Esophagus squamous epithelium (tissue), 5 donors: ENCODE measurements around the gene TMEM184A. TPM values are rescaled to one million over a fixed set of nuclear protein-coding genes. Genes with fewer than 3 reads are reported as not detected.

ENCODE experiments used
- DNase-seq: peaks from one replicate; lab custom pipeline; 2025; lab: John Stamatoyannopoulos, UW
- H3K27ac ChIP-seq, 4 donors: fragments of 200-600 bp; sonication (generic); one replicate each; pipeline ENCODE4 v1.5.1; 2016 to 2019; ENCODE audit warnings: mild to moderate bottlenecking in 1 of 4
- H3K27me3 ChIP-seq, 4 donors: fragments of 200-600 bp; sonication (generic); 1 replicate in 3 of 4; 2 replicates in 1 of 4; pipeline versions ENCODE4 v1.5.1 to v1.6.0; 2017 to 2021; ENCODE audit warnings: antibody characterized with exemption in 1 of 4
- H3K36me3 ChIP-seq, 3 donors: fragments of 200-600 bp; sonication (generic); one replicate each; pipeline ENCODE4 v1.5.1; 2016 to 2019
- H3K4me1 ChIP-seq, 3 donors: fragments of 200-600 bp; sonication (generic); one replicate each; pipeline ENCODE4 v1.5.1; 2017 to 2019
- H3K4me3 ChIP-seq, 4 donors: fragments of 200-600 bp; sonication (generic); 1 replicate in 3 of 4; 2 replicates in 1 of 4; pipeline ENCODE4 v1.5.1; 2016 to 2019; ENCODE audit warnings: mild to moderate bottlenecking in 2 of 4, moderate library complexity in 1 of 4
- H3K9me3 ChIP-seq, 3 donors: fragments of 200-600 bp; sonication (generic); one replicate each; pipeline ENCODE4 v1.5.1; 2016 to 2019
- CTCF ChIP-seq, 6 experiments: fragments of 450-650 bp in 4 of 6; fragments of 200-600 bp in 2 of 6; sonication (generic) in 2 of 6; IDR thresholded peaks; one replicate each; pipeline ENCODE4 v1.5.1; 2016 to 2019; ENCODE audit warnings: antibody characterized with exemption in 6 of 6, mild to moderate bottlenecking in 4 of 6, moderate library complexity in 4 of 6
- POLR2A ChIP-seq, 4 donors: fragments of 450-650 bp; IDR thresholded peaks; one replicate each; pipeline ENCODE4 v1.6.1; 2017; ENCODE audit warnings: antibody characterized with exemption in 4 of 4, mild to moderate bottlenecking in 4 of 4, moderate library complexity in 3 of 4
- WGBS, 2 donors: methylation state at CpG; one replicate each; pipeline ENCODE4 v1.1.5; 2018; 5-methylcytosine and 5-hydroxymethylcytosine counted together
- intact Hi-C: fragments of 100-400 bp; cut with DNase I; formaldehyde crosslinking; loops from one replicate; pipeline ENCODE4 v1.15.0; 2022
- total RNA-seq, 4 donors: library from RNA; depleted of rRNA; stranded (reverse); fragments of >200 nt; gene quantifications; one replicate each; pipeline ENCODE4 v1.1.0, GENCODE V29; 2016
- donor health status: DM: yes; HTN: yes; CAD: no.

The TMEM184A gene
- total RNA-seq, 4 donors from 2014 or later = 56.7 to 204 (median 98.9) TPM

- Histone ChIP-seq H3K9me3 (no peaks in the 10 kb centered on the region), H3K27ac (peak overlapping the region; percentile 93 to 98 (median 97)), H3K36me3 (peaks cover 0 to 27% (median 0%) of the 10 kb centered on the region in 3 donors), H3K4me3 (peak overlapping the region in 3 of 4 donors; percentile 12 to 83 (median 83)), H3K4me1 (peaks cover 32 to 77% (median 47%) of the 10 kb centered on the region in 3 donors), H3K27me3 (no peaks in the 10 kb centered on the region)
- 35 to 49% methylated on average over 6 to 15 of the region's 17 CpGs for WGBS, 2 donors
- TF ChIP-seq CTCF (IDR thresholded peaks at IDR 0.05) (no peak), POLR2A (IDR thresholded peaks at IDR 0.05) (peak in 2 of 4 donors; percentile 5 to 14)
- DNase-seq = no peak
- intact Hi-C loops = no loop called here
These were observed 12.0 kb upstream of the TMEM184A start for GRCh38 chr7:1567896-1568510.

- TF ChIP-seq POLR2A (IDR thresholded peaks at IDR 0.05) = peak in 1 of 4 donors; percentile 19
- no peak for TF ChIP-seq CTCF (IDR thresholded peaks at IDR 0.05)
- Histone ChIP-seq H3K27me3 (no peaks in the 10 kb centered on the region), H3K36me3 (peaks cover 0 to 27% (median 0%) of the 10 kb centered on the region in 3 donors), H3K27ac (peak overlapping the region; percentile 93 to 98 (median 97)), H3K4me1 (peaks cover 32 to 77% (median 47%) of the 10 kb centered on the region in 3 donors), H3K9me3 (no peaks in the 10 kb centered on the region), H3K4me3 (peak overlapping the region in 3 of 4 donors; percentile 32 to 83 (median 83))
- DNase-seq = no peak
- WGBS, 2 donors = 35 to 53% methylated on average over 15 to 18 of the region's 26 CpGs
- intact Hi-C loops = no loop called here
These were observed 11.2 kb upstream of the TMEM184A start for GRCh38 chr7:1567049-1567771.

GRCh38 chr7:1566687-1567048 lies 10.7 kb upstream of the TMEM184A start:
- intact Hi-C loops = no loop called here
- H3K36me3 ChIP-seq = peaks cover 0 to 27% (median 0%) of the 10 kb centered on the region in 3 donors
- no peaks in the 10 kb centered on the region for H3K27me3 ChIP-seq
- WGBS, 2 donors = 11 to 52% methylated on average over 4 to 7 of the region's 13 CpGs
- no peaks in the 10 kb centered on the region for H3K9me3 ChIP-seq
- DNase-seq = no peak
- TF ChIP-seq POLR2A (IDR thresholded peaks at IDR 0.05) (no peak), CTCF (IDR thresholded peaks at IDR 0.05) (no peak)
- H3K4me3 ChIP-seq = peak overlapping the region in 3 of 4 donors; percentile 23 to 32 (median 26)
- H3K4me1 ChIP-seq = peaks cover 32 to 74% (median 46%) of the 10 kb centered on the region in 3 donors
- H3K27ac ChIP-seq = peak overlapping the region; percentile 93 to 98 (median 97)

GRCh38 chr7:1564603-1565022 lies 8.6 kb upstream of the TMEM184A start:
- intact Hi-C loops = no loop called here
- Histone ChIP-seq H3K36me3 (peaks cover 0 to 27% (median 0%) of the 10 kb centered on the region in 3 donors), H3K27ac (peak overlapping the region; percentile 55 to 98 (median 97)), H3K27me3 (no peaks in the 10 kb centered on the region), H3K4me3 (peak overlapping the region in 2 of 4 donors; percentile 22 to 26), H3K9me3 (no peaks in the 10 kb centered on the region), H3K4me1 (peaks cover 34 to 79% (median 47%) of the 10 kb centered on the region in 3 donors)
- no peak for DNase-seq
- no peak for TF ChIP-seq CTCF (IDR thresholded peaks at IDR 0.05)
- no peak for TF ChIP-seq POLR2A (IDR thresholded peaks at IDR 0.05)
- 32 to 57% methylated on average over 12 to 22 of the region's 23 CpGs for WGBS, 2 donors
